GM19395 (cell line): ENCODE data around the gene MDN1.

Experiments used
- ATAC-seq: cut with Tn5 transposase; IDR thresholded peaks from one replicate; pipeline ENCODE4 v1.9.1; 2021; ENCODE audit warnings: mild to moderate bottlenecking, moderate library complexity; ENCODE audit not compliant: unreplicated experiment

Gene MDN1

GRCh38 chr6:89612121-89612520 is 207.5 kb downstream of the MDN1 start:
- no peak for ATAC-seq

GRCh38 chr6:89611666-89612065 is 207.9 kb downstream of the MDN1 start:
- no peak for ATAC-seq

- ATAC-seq: peak; percentile 70
These were observed 209.4 kb downstream of the MDN1 start for GRCh38 chr6:89610149-89610642.

GRCh38 chr6:89605861-89606260 is 213.7 kb downstream of the MDN1 start:
- no peak for ATAC-seq

GRCh38 chr6:89604653-89605052 is 214.9 kb downstream of the MDN1 start:
- no peak for ATAC-seq

GRCh38 chr6:89602166-89602565 is 217.4 kb downstream of the MDN1 start:
- no peak for ATAC-seq

- no peak for ATAC-seq
These were observed 219.9 kb downstream of the MDN1 start for GRCh38 chr6:89599727-89600126.

GRCh38 chr6:89597988-89598387 is 221.6 kb downstream of the MDN1 start:
- no peak for ATAC-seq

- no peak for ATAC-seq
These were observed 222.2 kb downstream of the MDN1 start for GRCh38 chr6:89597372-89597771.

GRCh38 chr6:89596484-89596883 is 223.1 kb downstream of the MDN1 start:
- ATAC-seq: no peak

- peak; percentile 88 for ATAC-seq
These were observed 223.5 kb downstream of the MDN1 start for GRCh38 chr6:89596056-89596455.
